Right lung (tissue), 10 donors: Measurements from ENCODE around the gene AMZ2. TPM values are rescaled to one million over a fixed set of nuclear protein-coding genes. Genes with fewer than 3 reads are reported as not detected.
"Not testable (repeated sequence)": the region's sequence is repeated elsewhere in the genome, so short reads cannot be mapped to it uniquely, and the experiment has no call there.

Source experiments
- DNase-seq, 2 donors: peaks; one replicate each; pipeline ENCODE4 v3.0.0-alpha.2; 2013
- long read RNA-seq, 8 donors: transcript quantifications; one replicate each; lab custom pipeline, GENCODE V29; 2026
- polyA plus RNA-seq, 5 donors: library from polyadenylated mRNA; unstranded; fragments of 120-200 nt; gene quantifications; one replicate each; pipeline versions ENCODE4 v1.2.1 to v1.2.3, GENCODE V29; 2013; ENCODE audit warnings: inconsistent platforms in 1 of 5, low replicate concordance in 1 of 5; ENCODE audit not compliant: insufficient read length in 5 of 5, insufficient read depth in 1 of 5

The AMZ2 gene, protein sequence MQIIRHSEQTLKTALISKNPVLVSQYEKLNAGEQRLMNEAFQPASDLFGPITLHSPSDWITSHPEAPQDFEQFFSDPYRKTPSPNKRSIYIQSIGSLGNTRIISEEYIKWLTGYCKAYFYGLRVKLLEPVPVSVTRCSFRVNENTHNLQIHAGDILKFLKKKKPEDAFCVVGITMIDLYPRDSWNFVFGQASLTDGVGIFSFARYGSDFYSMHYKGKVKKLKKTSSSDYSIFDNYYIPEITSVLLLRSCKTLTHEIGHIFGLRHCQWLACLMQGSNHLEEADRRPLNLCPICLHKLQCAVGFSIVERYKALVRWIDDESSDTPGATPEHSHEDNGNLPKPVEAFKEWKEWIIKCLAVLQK
- polyA plus RNA-seq, result 10 to 100 TPM; 69.6 to 93.8 (median 81.5) TPM
- long read RNA-seq, donor 1, transcript AMZ2-202 (7 exons, 2,402 nt), result major isoform, 19 of 51 reads
- long read RNA-seq, donor 1, transcript AMZ2-206 (6 exons, 2,257 nt), result minor isoform, 14 of 51 reads
- long read RNA-seq, donor 1, partial matches to known transcripts, result 14 of 51 reads
- long read RNA-seq, donor 1, other reads (novel, unspliced or antisense), result 0 of 51 reads
- long read RNA-seq, donor 2, transcript AMZ2-206 (6 exons, 2,257 nt), result minor isoform, 14 of 36 reads
- long read RNA-seq, donor 2, transcript AMZ2-202 (7 exons, 2,402 nt), result major isoform, 20 of 36 reads
- long read RNA-seq, donor 2, partial matches to known transcripts, result 0 of 36 reads
- long read RNA-seq, donor 2, other reads (novel, unspliced or antisense), result 0 of 36 reads
- long read RNA-seq, donor 3, transcript AMZ2-206 (6 exons, 2,257 nt), result major isoform, 13 of 34 reads
- long read RNA-seq, donor 3, transcript AMZ2-202 (7 exons, 2,402 nt), result minor isoform, 5 of 34 reads
- long read RNA-seq, donor 3, partial matches to known transcripts, result 13 of 34 reads
- long read RNA-seq, donor 3, other reads (novel, unspliced or antisense), result 0 of 34 reads
- long read RNA-seq, donor 4, transcript AMZ2-202 (7 exons, 2,402 nt), result major isoform, 11 of 23 reads
- long read RNA-seq, donor 4, transcript AMZ2-206 (6 exons, 2,257 nt), result minor isoform, 10 of 23 reads
- long read RNA-seq, donor 4, partial matches to known transcripts, result 0 of 23 reads
- long read RNA-seq, donor 4, other reads (novel, unspliced or antisense), result 0 of 23 reads
- long read RNA-seq, donor 5, transcript AMZ2-202 (7 exons, 2,402 nt), result major isoform, 22 of 62 reads
- long read RNA-seq, donor 5, transcript AMZ2-206 (6 exons, 2,257 nt), result minor isoform, 18 of 62 reads
- long read RNA-seq, donor 5, partial matches to known transcripts, result 19 of 62 reads
- long read RNA-seq, donor 5, other reads (novel, unspliced or antisense), result 0 of 62 reads
- long read RNA-seq, donor 6, transcript AMZ2-206 (6 exons, 2,257 nt), result major isoform, 22 of 61 reads
- long read RNA-seq, donor 6, transcript AMZ2-202 (7 exons, 2,402 nt), result major isoform, 22 of 61 reads
- long read RNA-seq, donor 6, partial matches to known transcripts, result 15 of 61 reads
- long read RNA-seq, donor 6, other reads (novel, unspliced or antisense), result 0 of 61 reads
- long read RNA-seq, donor 7, transcript AMZ2-202 (7 exons, 2,402 nt), result minor isoform, 16 of 44 reads
- long read RNA-seq, donor 7, transcript AMZ2-206 (6 exons, 2,257 nt), result major isoform, 17 of 44 reads
- long read RNA-seq, donor 7, partial matches to known transcripts, result 7 of 44 reads
- long read RNA-seq, donor 7, other reads (novel, unspliced or antisense), result 0 of 44 reads
- long read RNA-seq, donor 8, transcript AMZ2-206 (6 exons, 2,257 nt), result major isoform, 6 of 19 reads
- long read RNA-seq, donor 8, transcript AMZ2-202 (7 exons, 2,402 nt), result major isoform, 6 of 19 reads
- long read RNA-seq, donor 8, partial matches to known transcripts, result 6 of 19 reads
- long read RNA-seq, donor 8, other reads (novel, unspliced or antisense), result 0 of 19 reads

DNA sequence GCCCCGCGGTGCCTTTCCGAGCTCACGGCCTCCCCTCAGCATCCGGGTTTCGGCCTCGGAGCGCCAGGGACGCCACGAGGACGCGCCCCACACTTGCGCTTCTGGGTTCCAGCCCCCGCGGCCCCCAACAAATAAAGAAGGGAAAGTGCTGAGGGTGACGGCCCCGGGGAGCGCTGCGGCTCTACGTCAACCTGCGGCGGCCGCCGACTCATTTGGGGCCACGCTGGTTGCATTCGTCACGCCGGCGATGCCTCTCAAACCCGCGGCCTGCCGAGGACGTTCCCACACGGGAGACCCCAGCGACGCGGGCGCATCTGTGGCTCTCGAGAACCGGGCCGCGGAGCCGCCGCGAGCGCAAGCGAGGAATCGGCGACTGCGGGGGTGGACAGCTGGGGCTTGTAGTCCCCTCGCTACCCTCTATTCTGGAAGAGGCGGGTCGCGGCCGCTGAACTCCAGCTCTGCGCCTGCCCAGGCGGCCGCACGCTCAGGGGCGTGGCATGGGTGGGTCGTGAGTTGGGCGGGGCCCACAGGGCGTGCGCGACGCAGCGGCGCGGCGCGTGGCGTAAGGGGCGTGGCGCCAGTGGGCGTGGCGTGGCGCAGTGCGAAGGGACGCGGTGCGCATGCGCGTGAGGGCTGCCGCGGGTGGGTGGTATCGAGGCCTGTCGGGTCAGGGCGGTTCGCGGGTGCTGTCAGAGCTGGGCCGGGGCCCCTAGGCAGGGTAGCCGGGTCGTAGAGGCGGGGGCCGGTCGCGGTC is at the start of gene AMZ2:
Gene AMZ2 (plus strand): TSS at position 599 of the 754 bp plus-strand sequence. CDS start 2,145 bp downstream, outside the sequence.
- peak; percentile 98 for DNase-seq

DNA sequence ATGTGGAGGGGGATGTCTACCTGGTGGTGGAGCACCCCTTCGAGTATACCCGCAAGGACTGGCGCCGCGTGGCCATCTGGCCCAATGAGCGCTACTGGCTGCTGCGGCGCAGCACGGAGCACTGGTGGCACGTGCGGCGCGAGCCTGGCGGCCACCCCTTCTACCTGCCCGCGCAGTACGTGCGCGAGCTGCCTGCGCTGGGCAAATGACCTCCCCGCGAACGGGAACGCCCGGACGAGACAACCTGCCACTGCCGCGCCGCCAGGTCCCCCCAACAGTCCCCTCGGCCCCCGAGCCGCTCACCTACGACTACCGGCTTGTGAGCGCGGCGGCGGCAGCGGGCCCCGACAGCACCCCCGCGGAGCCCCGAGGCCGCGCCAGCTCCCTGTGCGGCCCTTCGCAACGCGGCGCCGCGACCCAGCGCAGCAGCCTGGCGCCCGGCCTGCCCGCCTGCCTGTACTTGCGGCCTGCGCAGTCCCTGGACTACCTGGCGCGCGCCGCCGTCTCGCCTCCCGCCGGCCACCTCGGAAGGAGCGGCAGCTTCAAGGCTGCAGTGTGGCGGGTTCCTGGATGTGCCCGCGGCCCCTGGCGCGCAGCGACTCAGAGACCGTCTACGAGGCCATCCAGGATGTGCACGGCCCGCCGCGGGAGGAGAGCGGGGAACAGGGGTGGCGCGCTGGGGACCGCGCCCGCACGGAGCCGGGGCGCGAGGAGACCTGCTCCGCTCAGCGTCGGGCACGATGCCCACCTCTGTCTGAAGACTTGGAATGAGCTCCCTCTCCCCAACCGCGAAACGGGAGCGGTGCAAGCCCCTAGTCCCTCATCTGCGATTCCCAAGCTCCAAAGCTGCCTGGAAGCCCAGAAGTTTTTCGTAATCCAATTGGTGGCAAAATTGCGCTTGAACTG is 48.7 kb upstream of the AMZ2 start:
- DNase-seq, result no peak

DNA sequence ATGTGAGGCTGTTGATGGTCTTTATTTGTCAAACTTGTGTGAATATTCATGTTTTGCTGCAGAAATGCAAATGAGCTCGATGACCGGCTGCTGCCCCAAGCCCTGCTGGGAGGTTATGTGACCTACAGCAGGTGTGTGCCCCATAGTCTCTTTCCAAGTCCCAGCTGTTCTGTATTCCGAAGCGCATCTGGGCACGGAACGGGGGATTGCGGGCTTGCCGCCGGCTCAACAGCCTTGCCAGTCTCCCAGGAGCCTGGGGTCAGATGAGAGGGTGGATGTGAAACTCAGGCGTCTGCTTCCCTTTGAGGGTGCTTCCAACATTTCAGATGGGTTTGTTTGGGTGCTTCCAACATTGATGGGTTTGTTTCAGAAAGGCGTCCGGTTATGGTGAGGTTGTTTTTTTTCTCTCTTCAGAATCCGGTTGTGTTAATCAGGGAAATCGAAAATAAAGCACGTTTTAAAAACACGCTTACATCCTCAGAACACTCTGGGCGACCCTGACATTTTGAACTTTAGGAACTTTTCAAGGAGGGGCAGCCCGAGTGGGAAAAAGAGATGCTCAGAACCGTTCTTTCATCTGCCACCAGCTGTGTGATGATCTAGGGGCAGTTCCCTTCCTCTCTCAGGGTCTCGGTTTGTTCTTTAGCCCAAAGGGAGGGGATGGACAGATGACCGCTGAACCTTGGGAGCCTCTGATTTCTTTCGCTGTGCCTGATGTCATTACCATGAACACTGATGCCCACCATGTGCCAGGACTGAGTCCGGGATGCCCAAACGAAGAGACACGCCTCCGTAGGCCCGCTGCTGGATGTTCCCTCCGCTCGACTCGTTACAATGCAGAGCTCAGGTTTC is 47.8 kb upstream of the AMZ2 start:
- DNase-seq, result no peak

DNA sequence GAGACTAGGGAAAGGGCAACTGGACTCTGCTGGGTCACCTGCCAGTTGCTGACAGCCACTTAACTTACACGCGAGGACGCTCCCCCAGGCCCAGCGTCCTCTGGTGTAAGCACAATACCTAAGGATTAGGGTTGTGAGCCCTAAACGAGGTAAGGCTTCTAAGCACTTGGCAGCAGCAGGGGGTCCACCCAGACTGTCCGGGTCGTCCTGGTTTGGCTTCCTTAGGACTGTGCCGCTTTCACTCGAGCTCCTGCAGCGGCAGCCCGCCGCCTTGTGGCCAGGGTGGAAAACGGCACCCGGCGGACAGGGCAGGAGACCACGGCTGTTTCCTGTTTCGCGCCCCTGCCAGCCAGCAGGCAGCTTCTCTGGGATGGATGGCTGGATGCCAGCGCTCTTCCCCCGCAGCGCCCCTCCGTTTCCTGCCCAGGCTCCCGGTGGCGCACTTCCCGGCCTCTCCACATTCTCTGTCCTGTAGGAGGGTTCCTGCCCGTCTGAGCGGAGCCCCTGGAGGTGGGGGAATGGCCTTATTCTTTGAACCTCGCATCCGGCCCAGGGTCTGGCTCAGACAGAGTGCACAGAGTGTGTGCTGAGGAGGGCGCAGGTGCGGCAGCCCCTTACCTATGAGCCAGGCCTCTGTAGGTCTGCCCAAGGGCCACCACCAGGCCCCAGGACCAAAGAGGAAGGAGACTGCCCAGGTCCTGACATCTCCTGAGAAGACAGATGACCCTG is 47.0 kb upstream of the AMZ2 start:
- DNase-seq, result peak; percentile 71 to 73

DNA sequence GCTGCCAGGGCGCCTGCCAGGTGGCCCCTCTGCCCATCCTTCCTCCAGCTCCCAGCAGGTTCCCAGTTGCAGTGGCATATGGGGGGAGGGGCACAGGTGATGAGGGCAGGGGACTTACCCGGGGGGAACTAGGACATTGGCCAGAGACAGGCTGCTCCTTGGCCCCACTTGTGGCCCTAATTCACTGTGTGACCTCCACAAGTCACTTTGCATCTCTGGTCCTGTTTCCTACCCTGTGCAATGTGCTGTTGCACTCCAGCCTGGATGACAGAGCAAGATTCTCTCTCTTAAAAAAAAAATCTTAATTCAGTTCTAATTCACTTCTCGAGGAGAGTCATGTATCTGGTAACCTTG is 46.4 kb upstream of the AMZ2 start:
- DNase-seq, result not testable (repeated sequence)

DNA sequence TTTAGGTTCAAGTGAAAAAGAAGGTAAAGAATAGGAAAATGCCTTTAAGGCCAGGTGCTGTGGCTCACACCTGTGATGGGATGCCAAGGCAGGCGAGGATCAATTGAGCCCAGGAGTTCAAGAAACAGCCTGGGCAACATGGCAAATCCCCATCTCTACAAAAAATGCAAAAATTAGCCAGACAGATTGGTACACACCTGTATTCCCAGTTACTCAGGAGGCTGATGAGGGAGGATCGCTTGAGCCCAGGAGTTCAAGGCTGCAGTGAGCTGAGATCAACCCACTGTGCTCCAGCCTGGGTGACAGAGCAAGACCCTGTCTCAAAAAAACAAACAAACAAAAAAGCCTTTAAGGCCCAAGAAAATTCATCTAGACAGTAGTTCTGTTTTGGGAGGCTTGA is 45.5 kb upstream of the AMZ2 start:
- DNase-seq, result not testable (repeated sequence)

DNA sequence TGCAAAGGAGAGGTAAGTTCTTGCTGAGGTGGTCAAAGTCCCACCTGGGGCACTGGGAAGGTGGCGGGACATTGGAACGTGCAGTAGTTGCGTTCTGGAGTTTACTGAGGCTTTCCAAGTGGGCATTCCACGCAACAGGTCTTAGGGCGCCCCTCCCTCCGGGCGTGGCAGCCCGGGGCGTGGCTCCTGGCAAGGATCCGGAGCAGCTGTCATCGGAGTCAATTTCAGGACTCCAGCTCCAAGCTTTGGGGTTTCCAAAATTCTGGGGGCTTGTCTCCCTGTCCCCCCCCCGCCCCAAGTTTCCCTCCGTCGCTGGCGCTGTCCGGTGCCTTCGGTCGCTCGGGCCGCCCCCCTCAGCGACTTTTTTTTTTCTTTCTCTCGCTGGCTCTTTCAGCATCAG is 43.1 kb upstream of the AMZ2 start:
- DNase-seq, result no peak

DNA sequence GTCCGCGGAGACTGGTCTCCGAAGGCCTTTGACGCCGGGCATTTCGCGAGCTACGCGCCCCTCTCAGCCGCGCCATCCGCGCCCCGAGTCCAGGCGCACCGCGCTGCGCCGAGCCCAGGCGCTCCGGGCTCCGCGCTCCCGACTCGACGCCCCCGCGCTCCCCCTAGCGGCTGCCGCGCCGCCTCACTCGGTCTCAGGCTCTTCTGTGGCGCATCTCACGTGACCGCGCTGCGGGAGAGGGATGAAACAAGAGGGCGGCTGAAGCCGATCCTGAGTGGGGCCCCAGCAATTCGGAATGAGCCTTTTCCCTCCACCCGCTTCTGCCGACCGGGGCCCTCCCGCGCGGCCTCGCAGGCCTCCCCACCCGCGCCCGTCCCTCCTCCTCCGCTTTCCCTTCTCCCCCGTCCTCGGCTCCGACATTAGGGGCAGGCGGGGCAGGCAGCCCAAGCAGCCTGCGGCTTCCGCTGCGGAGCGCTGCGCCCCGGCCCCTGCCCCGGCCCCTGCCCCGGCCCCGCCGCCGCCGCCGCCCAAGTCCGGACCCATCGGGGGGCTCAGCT is 42.5 kb upstream of the AMZ2 start:
- peak; percentile 90 to 91 for DNase-seq

DNA sequence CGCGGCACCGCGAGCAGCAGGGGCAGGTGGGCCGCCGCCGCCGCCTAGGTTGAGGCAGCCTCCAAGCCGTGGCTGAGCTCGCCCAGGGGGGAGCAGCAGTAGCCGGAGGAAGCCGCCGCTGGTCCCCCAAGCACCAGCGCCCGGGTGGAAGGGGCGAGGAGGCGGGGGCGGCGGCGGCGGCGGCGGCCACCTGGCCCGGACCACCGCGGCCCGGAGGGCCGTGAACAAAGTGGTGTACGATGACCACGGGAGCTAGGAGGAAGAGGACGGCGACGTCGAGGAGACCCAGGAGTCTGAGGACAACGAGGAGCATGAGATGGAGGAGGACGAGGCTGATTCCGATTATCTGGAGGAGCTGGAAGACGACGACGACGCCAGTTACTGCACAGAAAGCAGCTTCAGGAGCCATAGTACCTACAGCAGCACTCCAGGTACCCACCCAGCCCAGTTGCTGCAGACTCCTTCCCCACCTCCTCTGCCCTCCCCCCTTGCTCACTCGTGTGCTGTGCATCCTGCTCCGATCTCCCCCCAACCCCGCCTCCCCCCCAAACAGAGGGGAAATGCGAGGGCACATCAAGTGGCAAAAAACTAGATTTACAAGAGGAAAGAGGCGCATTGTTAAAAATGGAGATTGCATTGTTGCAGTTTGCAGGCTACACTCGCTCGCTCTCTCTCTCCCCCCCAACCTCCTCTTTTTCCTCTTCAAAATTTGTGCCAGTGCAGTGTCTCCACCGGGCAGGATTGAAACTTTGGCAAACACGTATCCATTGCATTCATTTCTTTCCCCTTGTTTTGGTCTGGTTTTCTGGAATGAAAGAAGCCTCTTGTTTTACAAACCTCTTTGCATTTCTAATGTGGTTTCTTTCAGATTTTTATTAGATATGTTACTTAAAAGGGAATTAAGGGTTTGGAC is 41.8 kb upstream of the AMZ2 start:
- DNase-seq, result no peak

DNA sequence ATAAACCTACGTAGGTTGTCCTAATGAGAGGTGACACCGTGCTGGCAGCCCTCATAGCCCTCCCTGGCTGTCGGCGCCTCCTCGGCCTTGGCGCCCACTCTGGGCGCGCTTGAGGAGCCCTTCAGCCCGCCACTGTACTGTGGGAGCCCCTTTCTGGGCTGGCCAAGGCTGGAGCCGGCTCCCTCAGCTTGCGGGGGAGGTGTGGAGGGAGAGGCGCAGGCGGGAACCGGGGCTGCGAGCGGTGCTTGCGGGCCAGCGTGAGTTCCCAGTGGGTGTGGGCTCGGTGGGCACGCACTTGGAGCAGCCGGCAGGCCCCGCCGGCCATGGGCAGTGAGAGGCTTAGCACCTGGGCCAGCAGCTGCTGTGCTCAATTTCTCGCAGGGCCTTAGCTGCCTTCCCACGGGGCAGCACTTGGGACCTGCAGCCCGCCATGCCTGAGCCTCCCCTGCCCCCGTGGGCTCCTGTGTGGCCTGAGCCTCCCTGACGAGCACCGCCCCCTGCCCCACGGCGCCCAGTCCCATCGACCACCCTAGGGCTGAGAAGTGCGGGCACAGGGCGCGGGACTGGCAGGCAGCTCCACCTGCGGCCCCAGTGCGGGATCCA is 40.1 kb upstream of the AMZ2 start:
- no peak for DNase-seq

DNA sequence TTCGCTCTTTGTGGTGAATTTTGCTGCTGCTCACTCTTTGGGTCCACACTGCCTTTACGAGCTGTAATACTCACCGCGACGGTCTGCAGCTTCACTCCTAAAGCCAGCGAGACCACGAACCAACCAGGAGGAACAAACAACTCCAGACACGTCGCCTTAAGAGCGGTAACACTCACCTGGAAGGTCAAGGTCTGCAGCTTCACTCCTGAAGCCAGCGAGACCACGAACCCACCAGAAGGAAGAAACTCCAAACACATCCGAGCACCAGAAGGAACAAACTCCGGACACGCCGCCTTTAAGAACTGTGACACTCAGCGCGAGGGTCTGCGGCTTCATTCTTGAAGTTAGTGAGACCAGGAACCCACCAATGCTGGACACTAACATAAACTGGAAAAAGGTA is 39.2 kb upstream of the AMZ2 start:
- DNase-seq, result not testable (repeated sequence)

DNA sequence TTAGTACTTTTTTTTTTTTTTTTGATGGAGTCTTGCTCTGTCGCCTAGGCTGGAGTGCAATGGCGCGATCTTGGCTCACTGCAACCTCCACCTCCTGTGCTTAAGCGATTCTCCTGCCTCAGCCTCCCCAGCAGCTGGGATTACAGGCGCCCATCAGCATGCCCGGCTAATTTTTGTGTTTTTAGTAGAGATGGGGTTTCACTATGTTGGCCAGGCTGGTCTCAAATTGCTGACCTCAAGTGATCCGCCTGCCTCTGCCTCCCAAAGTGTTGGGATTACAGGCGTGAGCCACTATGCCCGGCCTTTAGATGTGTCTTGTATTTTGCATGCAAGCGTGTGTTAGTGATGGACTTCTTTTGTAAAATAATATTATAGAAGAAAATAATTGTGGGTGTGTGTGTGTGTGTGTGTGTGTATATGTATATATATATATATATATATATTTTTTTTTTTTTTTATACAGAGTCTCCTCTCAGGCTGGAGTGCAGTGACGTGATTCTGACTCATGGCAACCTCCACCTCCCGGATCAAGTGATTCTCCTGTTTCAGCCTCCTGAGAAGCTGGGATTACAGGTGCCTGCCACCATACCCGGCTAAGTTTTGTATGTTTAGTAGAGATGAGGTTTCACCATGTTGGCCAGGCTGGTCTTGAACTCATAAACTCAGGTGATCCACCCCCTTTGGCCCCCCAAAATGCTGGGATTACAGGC is 38.5 kb upstream of the AMZ2 start:
- not testable (repeated sequence) for DNase-seq

DNA sequence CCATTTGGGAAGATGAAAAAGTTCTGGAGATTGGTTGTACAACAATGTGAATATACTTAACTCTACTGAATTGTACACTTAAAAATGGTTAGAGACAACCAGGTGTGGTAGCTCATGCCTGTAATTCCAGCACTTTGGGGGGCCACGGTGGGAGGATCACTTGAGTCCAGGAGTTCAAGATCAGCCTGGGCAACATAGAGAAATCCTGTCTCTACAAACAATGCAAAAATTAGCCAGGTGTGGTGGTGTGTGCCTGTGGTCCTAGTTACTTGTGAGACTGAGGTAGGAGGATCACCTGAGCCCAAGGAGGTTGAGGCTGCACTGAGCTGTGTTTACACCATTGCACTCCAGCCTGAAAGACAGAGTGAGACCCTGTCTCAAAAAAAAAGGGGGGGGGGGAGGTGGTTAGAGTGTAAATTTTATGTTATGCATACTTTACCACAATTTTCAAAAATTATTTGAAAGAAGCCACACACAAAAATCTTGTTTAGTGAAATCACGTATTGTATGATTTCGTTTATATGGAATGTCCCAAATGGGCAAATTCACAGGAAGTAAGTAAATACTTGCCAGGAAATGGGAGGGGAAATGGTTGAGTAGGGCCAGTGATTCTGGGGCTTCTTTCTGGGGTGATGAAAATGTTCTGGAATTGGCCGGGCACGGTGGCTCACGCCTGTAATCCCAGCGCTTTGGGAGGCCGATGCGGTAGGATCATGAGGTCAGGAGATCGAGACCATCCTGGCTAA is 37.1 kb upstream of the AMZ2 start:
- DNase-seq, result no peak
